GM18951 (cell line): ENCODE measurements around the gene RAPGEF6.

ENCODE experiments used
- POLR2A ChIP-seq: IDR thresholded peaks from 4 replicates; pipeline ENCODE4 v1.6.1; 2011; ENCODE audit warnings: mild to moderate bottlenecking; ENCODE audit not compliant: insufficient read length, insufficient read depth; ENCODE audit errors: extremely low read depth
- in situ Hi-C: fragments of 300-500 bp; cut with MboI; formaldehyde crosslinking; loops from one replicate; pipeline ENCODE4 v1.12.0; 2022; ENCODE audit warnings: low sequenced_read_pairs, mixed read lengths, inconsistent platforms; ENCODE audit not compliant: unreplicated experiment

RAPGEF6 gene

DNA sequence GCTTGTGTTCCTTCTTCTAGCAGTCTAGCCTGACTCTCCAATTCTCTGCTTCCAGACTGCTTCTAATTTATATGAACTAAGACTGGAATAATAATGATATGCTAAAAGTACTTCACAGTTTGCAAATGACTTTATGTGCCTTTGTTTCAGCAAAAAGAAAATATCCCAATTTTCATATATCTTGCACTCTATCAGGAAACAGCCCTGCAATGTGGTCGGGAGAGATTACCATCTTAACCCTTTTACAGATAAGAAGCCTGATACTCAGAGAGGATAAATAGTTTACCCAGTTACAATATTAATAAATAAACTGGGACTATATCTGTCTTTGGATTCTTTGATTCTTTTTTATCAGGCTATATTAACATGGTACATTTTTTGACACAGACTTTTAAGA, 245.2 kb downstream of the RAPGEF6 start:
- TF ChIP-seq POLR2A: no peak
- in situ Hi-C loops: no loop called here

GRCh38 chr5:131389096-131389868, 245.7 kb downstream of the RAPGEF6 start:
- TF ChIP-seq POLR2A: no peak
- in situ Hi-C loops: no loop called here

DNA sequence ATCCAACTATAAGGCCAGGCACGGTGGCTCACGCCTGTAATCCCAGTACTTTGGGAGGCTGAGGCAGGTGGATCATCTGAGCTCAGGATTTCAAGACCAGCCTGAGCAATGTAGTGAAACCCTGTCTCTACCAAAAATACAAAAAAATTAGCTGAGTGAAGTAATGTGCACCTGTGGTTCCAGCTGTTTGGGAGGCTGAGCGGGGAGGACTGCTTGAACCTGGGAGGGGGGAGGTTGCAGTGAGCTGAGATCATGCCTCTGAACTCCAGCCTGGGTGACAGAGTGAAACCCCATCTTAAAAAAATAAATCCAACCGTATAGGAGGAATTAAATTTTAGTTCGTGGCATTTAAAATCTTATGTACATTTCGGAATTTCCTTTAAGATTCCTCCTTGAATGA, 247.8 kb downstream of the RAPGEF6 start:
- in situ Hi-C loops: no loop called here
- TF ChIP-seq POLR2A: no peak

GRCh38 chr5:131386779-131387178, 248.2 kb downstream of the RAPGEF6 start:
- in situ Hi-C loops: no loop called here
- TF ChIP-seq POLR2A: no peak

GRCh38 chr5:131386124-131386523, 248.9 kb downstream of the RAPGEF6 start:
- no peak for TF ChIP-seq POLR2A
- in situ Hi-C loops: no loop called here

GRCh38 chr5:131384616-131385214, 250.3 kb downstream of the RAPGEF6 start:
- TF ChIP-seq POLR2A: no peak
- in situ Hi-C loops: loop anchor here (5.0 kb wide), 1 partner anchor 222 kb away; no protein-coding TSS in a partner anchor

GRCh38 chr5:131384173-131384572, 250.9 kb downstream of the RAPGEF6 start:
- TF ChIP-seq POLR2A: no peak
- in situ Hi-C loops: loop anchor here (5.0 kb wide), 1 partner anchor 222 kb away; no protein-coding TSS in a partner anchor

DNA sequence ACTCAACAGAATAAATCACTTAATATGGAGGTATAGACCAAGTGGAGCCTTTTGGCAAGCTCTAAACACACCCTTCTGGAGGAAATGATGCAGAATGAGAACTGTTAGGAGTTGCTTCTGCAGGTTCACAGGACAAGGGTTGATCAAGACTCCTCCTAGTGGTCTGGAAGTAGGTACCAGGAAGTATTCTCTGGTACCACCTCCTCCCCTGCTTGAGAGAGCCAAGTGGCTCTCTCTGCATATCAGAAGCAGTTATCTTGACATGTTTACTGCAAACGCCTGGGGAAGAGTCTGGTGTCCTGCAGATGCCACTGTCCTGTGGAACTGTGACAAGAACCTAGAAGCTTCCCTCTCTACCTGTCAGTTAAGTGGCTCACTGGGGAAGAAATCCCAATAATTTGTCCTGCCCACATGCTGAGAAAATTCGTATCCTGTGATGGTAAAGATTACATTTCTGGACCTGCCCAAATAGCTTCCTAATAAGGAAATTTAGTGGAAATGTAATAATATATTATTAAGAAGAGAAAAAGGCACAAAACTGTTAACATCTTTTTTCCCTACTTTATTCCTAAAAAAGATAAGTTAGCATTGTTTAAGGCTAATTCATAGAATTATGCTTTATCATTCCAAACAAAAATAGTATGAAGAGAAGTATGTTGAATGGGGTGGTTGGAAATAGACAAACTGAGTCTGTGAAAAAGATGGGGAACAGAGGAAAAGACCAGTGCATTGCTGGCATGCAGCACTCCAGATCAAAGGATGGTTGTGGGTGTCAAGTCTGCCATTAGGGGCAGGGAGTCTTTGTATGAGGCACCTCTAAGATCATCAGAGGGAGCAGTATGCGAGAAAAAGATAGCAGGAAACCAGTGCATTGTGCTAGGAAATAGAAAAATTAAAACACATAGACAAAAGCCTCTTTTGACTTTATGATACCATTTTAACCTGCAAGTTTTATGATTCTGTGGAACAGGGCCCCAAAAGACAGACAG, 252.3 kb downstream of the RAPGEF6 start:
- in situ Hi-C loops: loop anchor here (5.0 kb wide), 1 partner anchor 220 kb away; no protein-coding TSS in a partner anchor
- TF ChIP-seq POLR2A: no peak

GRCh38 chr5:131381777-131382176, 253.3 kb downstream of the RAPGEF6 start:
- TF ChIP-seq POLR2A: no peak
- in situ Hi-C loops: loop anchor here (5.0 kb wide), 1 partner anchor 219 kb away; no protein-coding TSS in a partner anchor

DNA sequence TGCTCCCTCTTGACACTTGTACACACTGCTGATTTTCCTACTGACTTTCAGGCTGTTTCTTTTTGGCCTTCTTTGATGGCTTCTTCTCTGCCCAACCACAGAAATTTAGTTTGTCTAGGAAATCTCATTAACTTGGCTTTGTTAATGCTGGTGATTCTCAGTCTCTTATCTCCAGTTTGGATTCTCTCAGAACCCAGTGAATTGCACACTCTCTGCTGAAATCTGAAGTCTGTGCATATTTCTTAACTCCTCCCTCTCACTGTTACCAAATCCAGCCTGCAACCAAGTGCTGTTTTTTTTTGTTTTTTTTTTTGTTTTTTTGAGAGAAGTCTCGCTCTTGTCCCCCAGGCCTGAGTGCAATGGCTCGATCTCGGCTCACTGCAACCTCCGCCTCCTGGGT, 254.0 kb downstream of the RAPGEF6 start:
- no peak for TF ChIP-seq POLR2A
- in situ Hi-C loops: loop anchor here (5.0 kb wide), 1 partner anchor 219 kb away; no protein-coding TSS in a partner anchor

GRCh38 chr5:131380238-131380637, 254.8 kb downstream of the RAPGEF6 start:
- in situ Hi-C loops: loop anchor here (5.0 kb wide), 1 partner anchor 218 kb away; no protein-coding TSS in a partner anchor

DNA sequence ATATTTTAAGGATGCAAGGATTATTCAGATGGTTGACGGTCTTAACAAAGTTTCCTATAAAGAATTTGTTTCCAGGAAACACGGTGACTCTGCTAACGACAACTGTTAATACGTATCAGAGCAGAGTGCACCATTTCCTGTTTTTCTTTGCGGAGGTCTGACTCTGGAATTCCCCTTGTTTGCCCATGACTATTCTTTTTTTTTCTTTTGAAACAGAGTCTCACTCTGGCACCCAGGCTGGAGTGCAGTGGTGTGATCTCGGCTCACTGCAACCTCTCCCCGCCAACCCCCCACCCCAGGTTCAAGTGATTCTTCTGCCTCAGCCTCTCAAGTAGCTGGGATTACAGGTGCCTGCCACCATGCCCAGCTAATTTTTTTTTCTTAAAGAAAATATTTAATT, 255.3 kb downstream of the RAPGEF6 start:
- in situ Hi-C loops: loop anchor here (5.0 kb wide), 1 partner anchor 217 kb away; no protein-coding TSS in a partner anchor
- TF ChIP-seq POLR2A: no peak
